Activated naive CD8-positive, alpha-beta T cell treated with anti-CD3 and anti-CD28 coated beads, Interleukin-2, amount 10 ng/mL, durations not matched to agents 7 days and 5 days (primary cell): ENCODE measurements around the gene BYSL. TPM values are rescaled to one million over a fixed set of nuclear protein-coding genes. Genes with fewer than 3 reads are reported as not detected.
A peak's percentile ranks its signal among the peaks of the same experiment; 100 is the strongest.

ENCODE experiments used
- ATAC-seq: fragments of 150-1000 bp; cut with Tn5 transposase; one replicate; pipeline ENCODE4 v1.10.0; 2021; ENCODE audit warnings: low read depth, moderate library complexity
- POLR2A ChIA-PET: fragments of 350-600 bp; sonication (Branson Sonifier 250); formaldehyde crosslinking; loops from one replicate; lab custom pipeline; 2021; ENCODE audit warnings: antibody characterized with exemption; lab: Charles Lee
- DNase-seq: peaks from one replicate; pipeline ENCODE4 v3.0.0; 2021
- H3K27ac Mint-ChIP-seq: one replicate; pipeline ENCODE4 v1.8.0; 2022; ENCODE audit warnings: mild to moderate bottlenecking, mixed read lengths
- H3K27me3 Mint-ChIP-seq: one replicate; pipeline ENCODE4 v1.8.0; 2022; ENCODE audit warnings: mild to moderate bottlenecking, moderate library complexity, mixed read lengths
- H3K36me3 Mint-ChIP-seq: one replicate; pipeline ENCODE4 v1.8.0; 2021; ENCODE audit warnings: mild to moderate bottlenecking, mixed read lengths
- H3K4me1 Mint-ChIP-seq: one replicate; pipeline ENCODE4 v1.8.0; 2021; ENCODE audit warnings: mixed read lengths
- H3K4me3 Mint-ChIP-seq: one replicate; pipeline ENCODE4 v1.8.0; 2022; ENCODE audit warnings: mild to moderate bottlenecking, moderate library complexity, mixed read lengths
- H3K9me3 Mint-ChIP-seq: one replicate; pipeline ENCODE4 v1.8.0; 2021; ENCODE audit warnings: mixed read lengths
- total RNA-seq, 2 experiments: library from RNA; stranded (reverse); gene quantifications; one replicate each; pipeline ENCODE4 v1.2.3, GENCODE V29; 2021

BYSL gene
- total RNA-seq, 2 experiments from 2014 or later = 23.1 to 26.9 TPM

- Mint-ChIP-seq H3K9me3 (no peaks in the 10 kb centered on the region), H3K27me3 (no peaks in the 10 kb centered on the region), H3K4me1 (peaks cover 44% of the 10 kb centered on the region), H3K4me3 (no peak overlapping the region), H3K36me3 (peaks cover 14% of the 10 kb centered on the region), H3K27ac (peak overlapping the region; percentile 61)
- ATAC-seq (no peak), DNase-seq (peak; percentile 17)
- POLR2A ChIA-PET = no interaction called here
These were observed 54.0 kb downstream of the BYSL start for GRCh38 chr6:41975276-41975675.

GRCh38 chr6:41976794-41977484, 55.6 kb downstream of the BYSL start:
- ATAC-seq = peak; percentile 50
- H3K27ac Mint-ChIP-seq = peak overlapping the region; percentile 46

More at GRCh38 chr6:41976794-41977484, 55.6 kb downstream of the BYSL start:
- Mint-ChIP-seq H3K36me3 (peaks cover 14% of the 10 kb centered on the region), H3K9me3 (peaks cover 2% of the 10 kb centered on the region), H3K4me3 (peak overlapping the region; percentile 22), H3K4me1 (peaks cover 40% of the 10 kb centered on the region), H3K27me3 (no peaks in the 10 kb centered on the region)
- POLR2A ChIA-PET = interaction anchor here (1.3 kb wide), 1 partner anchor 13 kb away, joined by 4 read pairs; no protein-coding TSS in a partner anchor
- no peak for DNase-seq

Other genes starting within 250 kb of the BYSL start
- 10 to 100 TPM; 17.6 TPM for gene TFEB, start 185.9 kb upstream of the BYSL start, total RNA-seq
- not detected for gene PGC, start 174.1 kb upstream of the BYSL start, total RNA-seq
- gene FRS3, start 141.6 kb upstream of the BYSL start, total RNA-seq = 1 to 10 TPM; 6.2 to 8.3 TPM
- gene PRICKLE4, start 140.7 kb upstream of the BYSL start, total RNA-seq = not detected
- 100 to 1,000 TPM; 157 to 163 TPM for gene TOMM6, start 133.8 kb upstream of the BYSL start, total RNA-seq
- gene USP49, start 26.1 kb upstream of the BYSL start, total RNA-seq = 1 to 10 TPM; 5.8 to 6.9 TPM
- 10 to 100 TPM; 18.5 to 21.4 TPM for gene MED20, start 360 bp upstream of the BYSL start, total RNA-seq
- gene CCND3, start 20.3 kb downstream of the BYSL start, total RNA-seq = 100 to 1,000 TPM; 382 to 413 TPM
- gene TAF8, start 129.0 kb downstream of the BYSL start, total RNA-seq = 10 to 100 TPM; 46.2 to 50.4 TPM
- gene C6orf132, start 221.1 kb downstream of the BYSL start, total RNA-seq = under 1 TPM; 0.08 to 0.14 TPM